Stomach (tissue), 4 donors: Measurements from ENCODE around the gene F10.

ENCODE experiments used
- EP300 ChIP-seq: sonication (generic); formaldehyde crosslinking; IDR thresholded peaks from one replicate; pipeline ENCODE4 v1.6.1; 2017; ENCODE audit warnings: antibody characterized with exemption
- POLR2A ChIP-seq, 4 donors: fragments of 450-650 bp; IDR thresholded peaks; one replicate each; pipeline ENCODE4 v1.6.1; 2016; ENCODE audit warnings: antibody characterized with exemption in 4 of 4, control low read depth in 2 of 4, mild to moderate bottlenecking in 1 of 4, moderate library complexity in 1 of 4
- TF ChIP-seq, protein P1 (sequence below), 7 experiments: fragments of 450-650 bp in 4 of 7; fragments of 200-600 bp in 3 of 7; sonication (generic) in 3 of 7; IDR thresholded peaks; one replicate each; pipeline ENCODE4 v1.5.1; 2016 to 2019; ENCODE audit warnings: antibody characterized with exemption in 7 of 7, control low read depth in 2 of 7, mild to moderate bottlenecking in 1 of 7

DNA sequence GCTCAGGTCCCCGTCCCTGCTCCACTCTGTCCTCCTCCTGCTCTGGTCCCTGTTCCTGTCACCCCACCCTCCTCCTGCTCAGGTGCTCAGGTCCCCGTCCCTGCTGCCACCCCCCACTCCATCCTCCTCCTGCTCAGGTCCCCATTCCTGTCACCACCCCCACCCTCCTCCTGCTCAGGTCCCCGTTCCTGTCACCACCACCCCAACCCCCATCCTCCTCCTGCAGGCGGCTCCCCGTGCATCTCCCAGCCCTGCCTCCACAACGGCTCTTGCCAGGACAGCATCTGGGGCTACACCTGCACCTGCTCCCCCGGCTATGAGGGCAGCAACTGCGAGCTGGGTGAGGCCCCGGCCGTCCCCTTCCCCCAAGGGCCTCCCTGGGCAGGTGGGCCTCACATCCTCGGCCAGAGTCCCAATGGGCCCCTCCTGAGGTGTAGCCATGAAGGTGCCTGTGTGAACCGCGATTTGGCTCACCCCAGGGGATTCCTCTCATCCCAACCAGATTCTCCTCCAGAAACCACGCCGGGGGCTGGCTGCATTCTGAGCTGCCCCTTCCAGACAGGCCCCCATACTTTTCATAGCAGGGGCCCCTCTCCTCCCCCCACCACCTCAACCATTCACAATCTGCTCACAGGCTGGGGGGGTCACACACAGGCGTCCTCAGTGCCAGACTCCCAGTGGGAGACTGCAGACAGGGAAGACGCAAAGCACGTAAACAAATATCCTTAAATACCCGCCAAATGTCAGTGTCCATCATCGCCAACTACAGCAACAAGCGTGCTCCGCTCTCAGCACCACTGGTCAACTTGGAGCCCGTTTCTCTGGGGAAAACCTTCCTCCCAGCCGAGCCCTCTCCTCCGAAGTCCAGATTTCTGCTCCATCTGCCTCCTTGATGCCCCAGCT lies 40.4 kb downstream of the F10 start:
- TF ChIP-seq, protein P1, sequence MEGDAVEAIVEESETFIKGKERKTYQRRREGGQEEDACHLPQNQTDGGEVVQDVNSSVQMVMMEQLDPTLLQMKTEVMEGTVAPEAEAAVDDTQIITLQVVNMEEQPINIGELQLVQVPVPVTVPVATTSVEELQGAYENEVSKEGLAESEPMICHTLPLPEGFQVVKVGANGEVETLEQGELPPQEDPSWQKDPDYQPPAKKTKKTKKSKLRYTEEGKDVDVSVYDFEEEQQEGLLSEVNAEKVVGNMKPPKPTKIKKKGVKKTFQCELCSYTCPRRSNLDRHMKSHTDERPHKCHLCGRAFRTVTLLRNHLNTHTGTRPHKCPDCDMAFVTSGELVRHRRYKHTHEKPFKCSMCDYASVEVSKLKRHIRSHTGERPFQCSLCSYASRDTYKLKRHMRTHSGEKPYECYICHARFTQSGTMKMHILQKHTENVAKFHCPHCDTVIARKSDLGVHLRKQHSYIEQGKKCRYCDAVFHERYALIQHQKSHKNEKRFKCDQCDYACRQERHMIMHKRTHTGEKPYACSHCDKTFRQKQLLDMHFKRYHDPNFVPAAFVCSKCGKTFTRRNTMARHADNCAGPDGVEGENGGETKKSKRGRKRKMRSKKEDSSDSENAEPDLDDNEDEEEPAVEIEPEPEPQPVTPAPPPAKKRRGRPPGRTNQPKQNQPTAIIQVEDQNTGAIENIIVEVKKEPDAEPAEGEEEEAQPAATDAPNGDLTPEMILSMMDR (IDR thresholded peaks at IDR 0.05), result no peak
- TF ChIP-seq POLR2A (IDR thresholded peaks at IDR 0.05) (no peak), EP300 (no peak)
